GM18861 (cell line): ENCODE results near the gene GGACT.

Experiments used
- ATAC-seq: cut with Tn5 transposase; IDR thresholded peaks from one replicate; pipeline ENCODE4 v1.9.1; 2021; ENCODE audit not compliant: unreplicated experiment

Gene GGACT

GRCh38 chr13:100483841-100484381 lies 104.7 kb downstream of the GGACT start:
- ATAC-seq = no peak

GRCh38 chr13:100483139-100483538 lies 105.5 kb downstream of the GGACT start:
- no peak for ATAC-seq

- no peak for ATAC-seq
These were observed 107.9 kb downstream of the GGACT start for GRCh38 chr13:100480676-100481075.
